Epithelial cell of esophagus (primary cell): ENCODE results near the gene COMMD3.

Source experiments
- DNase-seq: peaks from one replicate; pipeline ENCODE4 v3.0.0; 2010; ENCODE audit warnings: low read depth
- H3K4me3 ChIP-seq: 2 replicates; pipeline ENCODE4 v1.5.1; 2011; ENCODE audit warnings: mild to moderate bottlenecking, low read length, control low read depth
- CTCF ChIP-seq: IDR thresholded peaks from 2 replicates; pipeline ENCODE4 v1.5.1; 2011; ENCODE audit warnings: low read depth, mild to moderate bottlenecking, low read length, control low read depth, inconsistent platforms; ENCODE audit not compliant: insufficient read depth; ENCODE audit errors: missing control alignments

The COMMD3 gene

GRCh38 chr10:22342421-22342820 is 26.2 kb downstream of the COMMD3 start:
- no peak for DNase-seq
- TF ChIP-seq CTCF, result no peak
- no peak overlapping the region for H3K4me3 ChIP-seq

- no peak for DNase-seq
- no peak for TF ChIP-seq CTCF
- no peak overlapping the region for H3K4me3 ChIP-seq
Observed at GRCh38 chr10:22343731-22344130, 27.5 kb downstream of the COMMD3 start.

- no peak overlapping the region for H3K4me3 ChIP-seq
- no peak for TF ChIP-seq CTCF
- no peak for DNase-seq
Observed at GRCh38 chr10:22344249-22344648, 28.1 kb downstream of the COMMD3 start.

- H3K4me3 ChIP-seq, result no peak overlapping the region
Observed at GRCh38 chr10:22344781-22345300, 28.7 kb downstream of the COMMD3 start.

GRCh38 chr10:22345301-22346095 is 29.3 kb downstream of the COMMD3 start, which contains the start of gene SPAG6:
SPAG6 (plus strand) TSS chr10:22345496; CDS start chr10:22345612, 116 bp downstream.
- H3K4me3 ChIP-seq, result no peak within 1 kb of the TSS
- no peak for DNase-seq

More at GRCh38 chr10:22344781-22345300, 28.7 kb downstream of the COMMD3 start:
- TF ChIP-seq CTCF, result no peak
- no peak for DNase-seq

GRCh38 chr10:22346096-22346661 is 30.0 kb downstream of the COMMD3 start:
- no peak for TF ChIP-seq CTCF
- no peak overlapping the region for H3K4me3 ChIP-seq
- no peak for DNase-seq

More at GRCh38 chr10:22345301-22346095, 29.3 kb downstream of the COMMD3 start, which contains the start of gene SPAG6:
- TF ChIP-seq CTCF, result no peak
